PFSK-1 (cell line): ENCODE results near the gene C1QTNF5.

Experiments
- TAF1 ChIP-seq: IDR thresholded peaks from 2 replicates; pipeline ENCODE4 v1.6.1; 2012; ENCODE audit warnings: low read length, control low read depth, borderline replicate concordance; ENCODE audit not compliant: insufficient read depth
- TF ChIP-seq, protein P1 (sequence below), 2 experiments: IDR thresholded peaks; 2 replicates each; pipeline versions ENCODE4 v1.6.1 to v1.8.0; 2011 to 2012; ENCODE audit warnings: low read depth in 2 of 2, low read length in 2 of 2, control low read depth in 1 of 2, inconsistent platforms in 1 of 2, mild to moderate bottlenecking in 1 of 2, moderate library complexity in 1 of 2; ENCODE audit not compliant: insufficient read depth in 1 of 2

DNA sequence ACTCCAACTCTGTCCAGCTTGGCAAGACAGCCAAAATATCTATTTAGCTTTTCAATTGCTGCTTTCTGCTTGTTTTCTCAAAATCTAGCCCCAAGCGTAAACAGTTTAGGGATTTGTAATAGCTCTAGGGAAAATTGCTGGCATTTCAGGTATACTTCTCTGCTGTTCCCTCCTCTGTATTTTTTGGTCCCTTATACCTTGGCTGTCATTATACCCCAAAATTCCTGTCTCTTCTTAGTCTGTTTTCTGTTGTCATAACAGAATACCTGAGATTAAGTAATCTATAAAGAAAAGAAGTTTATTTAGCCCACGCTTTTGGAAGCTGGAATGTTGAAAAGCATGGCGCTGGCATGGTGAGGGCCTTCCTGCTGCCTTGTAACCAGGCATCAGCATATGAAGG lies 47.2 kb downstream of the C1QTNF5 start:
- TF ChIP-seq, protein P1, sequence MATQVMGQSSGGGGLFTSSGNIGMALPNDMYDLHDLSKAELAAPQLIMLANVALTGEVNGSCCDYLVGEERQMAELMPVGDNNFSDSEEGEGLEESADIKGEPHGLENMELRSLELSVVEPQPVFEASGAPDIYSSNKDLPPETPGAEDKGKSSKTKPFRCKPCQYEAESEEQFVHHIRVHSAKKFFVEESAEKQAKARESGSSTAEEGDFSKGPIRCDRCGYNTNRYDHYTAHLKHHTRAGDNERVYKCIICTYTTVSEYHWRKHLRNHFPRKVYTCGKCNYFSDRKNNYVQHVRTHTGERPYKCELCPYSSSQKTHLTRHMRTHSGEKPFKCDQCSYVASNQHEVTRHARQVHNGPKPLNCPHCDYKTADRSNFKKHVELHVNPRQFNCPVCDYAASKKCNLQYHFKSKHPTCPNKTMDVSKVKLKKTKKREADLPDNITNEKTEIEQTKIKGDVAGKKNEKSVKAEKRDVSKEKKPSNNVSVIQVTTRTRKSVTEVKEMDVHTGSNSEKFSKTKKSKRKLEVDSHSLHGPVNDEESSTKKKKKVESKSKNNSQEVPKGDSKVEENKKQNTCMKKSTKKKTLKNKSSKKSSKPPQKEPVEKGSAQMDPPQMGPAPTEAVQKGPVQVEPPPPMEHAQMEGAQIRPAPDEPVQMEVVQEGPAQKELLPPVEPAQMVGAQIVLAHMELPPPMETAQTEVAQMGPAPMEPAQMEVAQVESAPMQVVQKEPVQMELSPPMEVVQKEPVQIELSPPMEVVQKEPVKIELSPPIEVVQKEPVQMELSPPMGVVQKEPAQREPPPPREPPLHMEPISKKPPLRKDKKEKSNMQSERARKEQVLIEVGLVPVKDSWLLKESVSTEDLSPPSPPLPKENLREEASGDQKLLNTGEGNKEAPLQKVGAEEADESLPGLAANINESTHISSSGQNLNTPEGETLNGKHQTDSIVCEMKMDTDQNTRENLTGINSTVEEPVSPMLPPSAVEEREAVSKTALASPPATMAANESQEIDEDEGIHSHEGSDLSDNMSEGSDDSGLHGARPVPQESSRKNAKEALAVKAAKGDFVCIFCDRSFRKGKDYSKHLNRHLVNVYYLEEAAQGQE (IDR thresholded peaks at IDR 0.05; ENCODE audit: insufficient read depth in 1 of 2, low read depth in 2 of 2, low read length in 2 of 2), result no peak
- no peak for TF ChIP-seq TAF1
